Activated naive CD8-positive, alpha-beta T cell treated with anti-CD3 and anti-CD28 coated beads, Interleukin-2, amount 10 ng/mL, durations not matched to agents 7 days and 5 days (primary cell): Measurements from ENCODE around the gene DPP3. TPM values are rescaled to one million over a fixed set of nuclear protein-coding genes. Genes with fewer than 3 reads are reported as not detected.

Experiments
- ATAC-seq: fragments of 150-1000 bp; cut with Tn5 transposase; one replicate; pipeline ENCODE4 v1.10.0; 2021; ENCODE audit warnings: low read depth, moderate library complexity
- POLR2A ChIA-PET: fragments of 350-600 bp; sonication (Branson Sonifier 250); formaldehyde crosslinking; loops from one replicate; lab custom pipeline; 2021; ENCODE audit warnings: antibody characterized with exemption; lab: Charles Lee
- DNase-seq: peaks from one replicate; pipeline ENCODE4 v3.0.0; 2021
- H3K27ac Mint-ChIP-seq: one replicate; pipeline ENCODE4 v1.8.0; 2022; ENCODE audit warnings: mild to moderate bottlenecking, mixed read lengths
- H3K27me3 Mint-ChIP-seq: one replicate; pipeline ENCODE4 v1.8.0; 2022; ENCODE audit warnings: mild to moderate bottlenecking, moderate library complexity, mixed read lengths
- H3K36me3 Mint-ChIP-seq: one replicate; pipeline ENCODE4 v1.8.0; 2021; ENCODE audit warnings: mild to moderate bottlenecking, mixed read lengths
- H3K4me1 Mint-ChIP-seq: one replicate; pipeline ENCODE4 v1.8.0; 2021; ENCODE audit warnings: mixed read lengths
- H3K4me3 Mint-ChIP-seq: one replicate; pipeline ENCODE4 v1.8.0; 2022; ENCODE audit warnings: mild to moderate bottlenecking, moderate library complexity, mixed read lengths
- H3K9me3 Mint-ChIP-seq: one replicate; pipeline ENCODE4 v1.8.0; 2021; ENCODE audit warnings: mixed read lengths
- total RNA-seq, 2 experiments: library from RNA; stranded (reverse); gene quantifications; one replicate each; pipeline ENCODE4 v1.2.3, GENCODE V29; 2021

DPP3 gene
- total RNA-seq, 2 experiments from 2014 or later: 44.9 to 45.7 TPM

GRCh38 chr11:66478729-66479393 is 1.4 kb upstream of the DPP3 start:
- peak; percentile 59 for DNase-seq
- H3K9me3 Mint-ChIP-seq: no peaks in the 10 kb centered on the region
- H3K36me3 Mint-ChIP-seq: no peaks in the 10 kb centered on the region
- ATAC-seq: no peak
- POLR2A ChIA-PET: no interaction called here
- H3K4me3 Mint-ChIP-seq: peak overlapping the region; percentile 94
- peak overlapping the region; percentile 88 for H3K27ac Mint-ChIP-seq
- peaks cover 20% of the 10 kb centered on the region for H3K4me1 Mint-ChIP-seq
- H3K27me3 Mint-ChIP-seq: no peaks in the 10 kb centered on the region

GRCh38 chr11:66479394-66480116 is 679 bp upstream of the DPP3 start:
- ATAC-seq: no peak
- POLR2A ChIA-PET: interaction anchor here (0.6 to 2.1 kb wide), 21 partner anchors 9 to 479 kb away, joined by 3 to 22 read pairs (median 4); partner anchors contain the start of genes ACTN3, BANF1, EIF1AD and MRPL11
- Mint-ChIP-seq H3K4me3 (peak overlapping the region; percentile 94), H3K9me3 (no peaks in the 10 kb centered on the region), H3K27me3 (no peaks in the 10 kb centered on the region), H3K4me1 (peaks cover 20% of the 10 kb centered on the region), H3K36me3 (no peaks in the 10 kb centered on the region), H3K27ac (peak overlapping the region; percentile 88)
- DNase-seq: peak; percentile 48

DNA sequence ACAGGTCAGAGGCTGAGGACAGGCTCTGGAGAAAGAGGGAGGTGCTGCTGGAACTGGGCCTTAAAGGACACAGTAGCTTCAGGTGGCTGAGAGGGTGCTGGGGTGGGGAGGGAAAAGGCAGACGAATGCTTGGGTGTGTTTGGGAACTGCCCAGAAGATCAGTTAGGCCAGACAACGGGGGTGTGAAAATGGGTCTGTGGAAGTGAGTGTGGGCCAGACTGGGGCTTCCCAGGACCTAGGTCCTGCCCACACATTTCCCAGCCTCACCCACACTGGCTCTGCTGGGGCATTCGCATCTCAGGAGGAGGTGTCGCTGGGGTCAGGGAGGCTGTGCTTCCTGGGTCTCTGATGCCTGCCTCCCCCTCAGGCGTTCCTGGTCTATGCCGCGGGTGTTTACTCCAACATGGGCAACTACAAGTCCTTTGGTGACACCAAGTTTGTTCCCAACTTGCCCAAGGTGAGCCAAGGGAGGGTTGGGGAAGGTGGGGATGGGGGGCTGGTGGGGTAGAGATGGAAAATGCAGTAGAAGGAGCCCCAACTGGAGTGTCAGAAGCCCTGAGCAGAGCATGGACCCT is 4.7 kb downstream of the DPP3 start:
- Mint-ChIP-seq H3K4me1 (peaks cover 11% of the 10 kb centered on the region), H3K27me3 (no peaks in the 10 kb centered on the region), H3K4me3 (no peak overlapping the region), H3K27ac (peak overlapping the region; percentile 34), H3K36me3 (peaks cover 2% of the 10 kb centered on the region), H3K9me3 (no peaks in the 10 kb centered on the region)
- DNase-seq: no peak
- ATAC-seq: no peak
- POLR2A ChIA-PET: no interaction called here

DNA sequence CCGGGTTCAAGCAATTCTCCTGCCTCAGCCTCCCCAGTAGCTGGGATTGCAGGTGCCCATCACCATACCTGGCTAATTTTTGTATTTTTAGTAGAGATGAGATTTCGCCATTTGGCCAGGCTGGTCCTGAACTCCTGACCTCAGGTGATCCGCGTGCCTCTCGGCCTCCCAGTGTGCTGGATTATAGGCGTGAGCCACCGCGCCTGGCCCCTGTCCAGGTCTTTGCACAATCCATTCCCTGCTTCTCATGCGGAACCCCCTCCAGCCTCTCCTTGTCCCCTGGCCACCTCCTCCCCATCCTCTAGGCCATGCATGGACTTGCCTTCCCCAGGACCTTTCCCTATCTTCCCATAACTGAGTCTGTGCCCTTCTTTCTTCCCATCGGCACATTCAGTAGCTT is 8.7 kb downstream of the DPP3 start:
- Mint-ChIP-seq H3K36me3 (peaks cover 2% of the 10 kb centered on the region), H3K9me3 (no peaks in the 10 kb centered on the region), H3K27ac (no peak overlapping the region), H3K4me3 (no peak overlapping the region), H3K4me1 (no peaks in the 10 kb centered on the region), H3K27me3 (no peaks in the 10 kb centered on the region)
- DNase-seq: no peak
- ATAC-seq: no peak
- POLR2A ChIA-PET: interaction anchor here (1.3 kb wide), 1 partner anchor 9 kb away, joined by 6 read pairs; the partner anchor contains the start of gene DPP3

DNA sequence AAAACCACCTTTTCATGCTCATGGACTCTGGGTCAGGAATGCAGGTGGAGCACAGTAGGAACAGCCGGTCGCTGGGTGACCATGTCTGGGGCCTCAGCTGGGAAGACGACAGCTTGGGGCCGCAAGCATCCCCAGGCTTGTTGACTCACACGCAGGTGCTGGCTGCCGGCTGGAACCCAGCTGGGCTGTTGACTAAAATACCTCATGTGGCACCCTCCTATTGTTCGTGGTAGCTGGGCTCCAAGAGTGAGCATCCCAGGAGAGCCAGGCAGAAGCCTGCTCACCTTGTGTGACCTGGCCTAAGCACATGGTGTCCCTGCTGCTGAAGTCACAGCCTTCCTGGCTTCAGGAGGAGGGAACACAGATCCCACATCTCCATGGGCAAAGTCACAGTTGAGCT is 9.4 kb downstream of the DPP3 start:
- DNase-seq (no peak), ATAC-seq (no peak)
- no peak overlapping the region for H3K4me3 Mint-ChIP-seq
- H3K27me3 Mint-ChIP-seq: no peaks in the 10 kb centered on the region
- no peaks in the 10 kb centered on the region for H3K9me3 Mint-ChIP-seq
- H3K36me3 Mint-ChIP-seq: peaks cover 2% of the 10 kb centered on the region
- H3K4me1 Mint-ChIP-seq: no peaks in the 10 kb centered on the region
- no peak overlapping the region for H3K27ac Mint-ChIP-seq
- POLR2A ChIA-PET: interaction anchor here (1.3 kb wide), 1 partner anchor 10 kb away, joined by 6 read pairs; the partner anchor contains the start of gene DPP3

DNA sequence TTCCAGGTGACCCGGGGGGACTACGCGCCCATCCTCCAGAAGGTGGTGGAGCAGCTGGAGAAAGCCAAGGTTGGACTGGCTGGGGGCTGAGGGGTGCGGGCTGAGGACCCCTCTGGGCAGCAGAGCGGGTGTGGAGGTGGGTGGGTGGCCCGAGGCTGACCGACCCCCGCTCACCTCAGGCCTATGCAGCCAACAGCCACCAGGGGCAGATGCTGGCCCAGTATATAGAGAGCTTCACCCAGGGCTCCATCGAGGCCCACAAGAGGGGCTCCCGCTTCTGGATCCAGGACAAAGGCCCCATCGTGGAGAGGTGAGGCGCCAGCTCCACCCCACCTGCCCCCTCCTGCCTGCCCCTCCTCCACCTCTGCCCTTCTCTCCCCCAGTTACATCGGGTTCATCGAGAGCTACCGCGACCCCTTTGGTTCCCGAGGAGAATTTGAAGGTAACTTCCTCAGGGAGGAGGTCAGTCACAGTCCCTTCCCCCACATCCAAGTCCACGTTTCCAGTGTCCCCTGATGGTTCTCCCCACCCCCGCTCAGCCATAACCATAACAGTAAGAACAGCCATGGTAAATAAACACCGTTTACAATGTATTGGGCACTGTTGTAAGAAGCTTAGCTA is 11.2 kb downstream of the DPP3 start:
- no peaks in the 10 kb centered on the region for H3K4me1 Mint-ChIP-seq
- no peak for DNase-seq
- POLR2A ChIA-PET: interaction anchor here (0.6 to 1.1 kb wide), 2 partner anchors 12 to 18 kb away, joined by 3 to 4 read pairs; no protein-coding TSS in a partner anchor
- no peak for ATAC-seq
- H3K27me3 Mint-ChIP-seq: no peaks in the 10 kb centered on the region
- H3K4me3 Mint-ChIP-seq: no peak overlapping the region
- no peak overlapping the region for H3K27ac Mint-ChIP-seq
- no peaks in the 10 kb centered on the region for H3K9me3 Mint-ChIP-seq
- peaks cover 4% of the 10 kb centered on the region for H3K36me3 Mint-ChIP-seq

GRCh38 chr11:66492161-66492865 is 12.1 kb downstream of the DPP3 start:
- DNase-seq (no peak), ATAC-seq (no peak)
- POLR2A ChIA-PET: interaction anchor here (1.1 kb wide), 1 partner anchor 12 kb away, joined by 3 read pairs; no protein-coding TSS in a partner anchor
- H3K4me3 Mint-ChIP-seq: no peak overlapping the region
- no peaks in the 10 kb centered on the region for H3K27me3 Mint-ChIP-seq
- H3K27ac Mint-ChIP-seq: no peak overlapping the region
- H3K9me3 Mint-ChIP-seq: no peaks in the 10 kb centered on the region
- no peaks in the 10 kb centered on the region for H3K4me1 Mint-ChIP-seq
- peaks cover 7% of the 10 kb centered on the region for H3K36me3 Mint-ChIP-seq

GRCh38 chr11:66493130-66493529 is 12.9 kb downstream of the DPP3 start:
- peaks cover 7% of the 10 kb centered on the region for H3K36me3 Mint-ChIP-seq
- no peak for ATAC-seq
- no peak overlapping the region for H3K4me3 Mint-ChIP-seq
- POLR2A ChIA-PET: no interaction called here
- no peak overlapping the region for H3K27ac Mint-ChIP-seq
- no peak for DNase-seq
- H3K4me1 Mint-ChIP-seq: no peaks in the 10 kb centered on the region
- no peaks in the 10 kb centered on the region for H3K27me3 Mint-ChIP-seq
- H3K9me3 Mint-ChIP-seq: no peaks in the 10 kb centered on the region

DNA sequence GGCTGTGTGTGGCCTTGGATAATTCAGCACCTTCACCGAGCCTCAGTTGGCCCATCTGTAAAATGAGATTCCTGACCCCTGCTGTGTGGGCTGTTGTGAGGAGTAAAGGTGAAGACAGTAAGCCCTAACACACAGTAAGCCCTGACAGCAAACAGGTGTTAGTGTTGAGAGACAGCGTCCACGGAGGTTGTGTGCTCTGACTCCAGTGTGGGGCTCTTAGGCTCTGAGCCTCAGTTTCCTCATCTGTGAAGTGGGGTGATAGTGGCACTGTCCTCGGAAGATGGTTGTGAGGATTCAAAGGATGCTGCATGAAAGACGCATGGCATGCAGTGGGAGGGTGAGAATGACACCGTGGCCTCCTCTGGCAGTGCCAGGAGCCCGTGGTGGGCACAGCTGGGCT is 14.2 kb downstream of the DPP3 start:
- H3K9me3 Mint-ChIP-seq: no peaks in the 10 kb centered on the region
- H3K4me3 Mint-ChIP-seq: no peak overlapping the region
- H3K4me1 Mint-ChIP-seq: no peaks in the 10 kb centered on the region
- H3K36me3 Mint-ChIP-seq: peaks cover 4% of the 10 kb centered on the region
- DNase-seq: no peak
- POLR2A ChIA-PET: interaction anchor here (0.6 kb wide), 1 partner anchor 89 kb away, joined by 4 read pairs; no protein-coding TSS in a partner anchor
- no peaks in the 10 kb centered on the region for H3K27me3 Mint-ChIP-seq
- H3K27ac Mint-ChIP-seq: no peak overlapping the region
- no peak for ATAC-seq

- POLR2A ChIA-PET: no interaction called here
- H3K4me3 Mint-ChIP-seq: no peak overlapping the region
- H3K36me3 Mint-ChIP-seq: peaks cover 6% of the 10 kb centered on the region
These were observed 14.7 kb downstream of the DPP3 start for GRCh38 chr11:66494935-66495334.

DNA sequence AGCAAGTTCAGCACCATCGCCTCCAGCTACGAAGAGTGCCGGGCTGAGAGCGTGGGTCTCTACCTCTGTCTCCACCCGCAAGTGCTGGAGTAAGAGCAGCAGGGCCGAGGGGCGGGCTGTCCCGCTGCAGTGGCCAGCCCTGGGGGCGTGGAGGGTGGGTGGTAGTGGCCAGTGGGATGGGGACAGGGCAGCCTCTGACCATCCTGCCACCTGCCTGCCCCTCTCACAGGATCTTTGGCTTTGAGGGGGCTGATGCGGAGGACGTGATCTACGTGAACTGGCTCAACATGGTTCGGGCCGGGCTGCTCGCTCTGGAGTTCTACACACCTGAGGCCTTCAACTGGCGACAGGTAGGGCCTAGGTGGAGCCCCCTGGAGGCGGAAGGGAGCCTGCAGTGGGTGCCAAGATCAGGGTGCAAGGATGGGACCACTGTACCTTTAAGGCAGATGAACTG is 15.2 kb downstream of the DPP3 start:
- DNase-seq (no peak), ATAC-seq (no peak)
- H3K27me3 Mint-ChIP-seq: no peaks in the 10 kb centered on the region
- H3K9me3 Mint-ChIP-seq: no peaks in the 10 kb centered on the region
- H3K4me3 Mint-ChIP-seq: no peak overlapping the region
- H3K27ac Mint-ChIP-seq: no peak overlapping the region
- no peaks in the 10 kb centered on the region for H3K4me1 Mint-ChIP-seq
- POLR2A ChIA-PET: no interaction called here
- H3K36me3 Mint-ChIP-seq: peaks cover 6% of the 10 kb centered on the region

More at GRCh38 chr11:66494935-66495334, 14.7 kb downstream of the DPP3 start:
- H3K9me3 Mint-ChIP-seq: no peaks in the 10 kb centered on the region
- H3K27ac Mint-ChIP-seq: no peak overlapping the region
- ATAC-seq: no peak
- no peaks in the 10 kb centered on the region for H3K27me3 Mint-ChIP-seq
- H3K4me1 Mint-ChIP-seq: no peaks in the 10 kb centered on the region
- DNase-seq: no peak

- Mint-ChIP-seq H3K27ac (no peak overlapping the region), H3K36me3 (peaks cover 8% of the 10 kb centered on the region), H3K4me3 (no peak overlapping the region), H3K4me1 (no peaks in the 10 kb centered on the region), H3K9me3 (no peaks in the 10 kb centered on the region), H3K27me3 (no peaks in the 10 kb centered on the region)
- ATAC-seq: no peak
- POLR2A ChIA-PET: no interaction called here
- DNase-seq: no peak
These were observed 17.0 kb downstream of the DPP3 start for GRCh38 chr11:66497206-66497605.
